Right atrium auricular region (tissue), 2 donors: ENCODE measurements around the gene FPR3. TPM values are rescaled to one million over a fixed set of nuclear protein-coding genes. Genes with fewer than 3 reads are reported as not detected.
A peak's percentile ranks its signal among the peaks of the same experiment; 100 is the strongest.

Source experiments
- DNase-seq: peaks from one replicate; pipeline ENCODE4 v3.0.0-alpha.2; 2019; ENCODE audit warnings: low spot score
- H3K27ac ChIP-seq, 2 donors: fragments of 200-600 bp; sonication (generic); 1 replicate in 1 of 2; 2 replicates in 1 of 2; pipeline ENCODE4 v1.5.1; 2016 to 2019
- H3K27me3 ChIP-seq, 2 donors: fragments of 200-600 bp; sonication (generic); one replicate each; pipeline versions ENCODE4 v1.5.1 to v1.6.0; 2017 to 2019
- H3K36me3 ChIP-seq: fragments of 200-600 bp; sonication (generic); one replicate; pipeline ENCODE4 v1.5.1; 2016
- H3K4me1 ChIP-seq, 2 donors: fragments of 200-600 bp; sonication (generic); one replicate each; pipeline versions ENCODE4 v1.5.1 to v1.6.0; 2017 to 2019
- H3K4me3 ChIP-seq, 2 donors: fragments of 200-600 bp; sonication (generic); 1 replicate in 1 of 2; 2 replicates in 1 of 2; pipeline ENCODE4 v1.5.1; 2017 to 2019; ENCODE audit warnings: mild to moderate bottlenecking in 1 of 2, moderate library complexity in 1 of 2
- H3K9me3 ChIP-seq, 2 donors: fragments of 200-600 bp; sonication (generic); one replicate each; pipeline ENCODE4 v1.5.1; 2019
- CTCF ChIP-seq, 2 donors: fragments of 200-600 bp; sonication (generic); IDR thresholded peaks; one replicate each; pipeline ENCODE4 v1.5.1; 2019; ENCODE audit warnings: antibody characterized with exemption in 2 of 2
- total RNA-seq, 2 donors: library from RNA; depleted of rRNA; stranded (reverse); fragments of >200 nt; gene quantifications; one replicate each; pipeline ENCODE4 v1.1.0, GENCODE V29; 2016

Gene FPR3
- total RNA-seq, 2 donors from 2014 or later = 1.4 to 14.7 TPM

GRCh38 chr19:51811344-51811743 lies 16.4 kb downstream of the FPR3 start:
- peak overlapping the region; percentile 16 to 18 for H3K27ac ChIP-seq
- H3K4me3 ChIP-seq = no peak overlapping the region
- TF ChIP-seq CTCF (IDR thresholded peaks at IDR 0.05) = no peak
- H3K27me3 ChIP-seq = no peaks in the 10 kb centered on the region
- H3K9me3 ChIP-seq = no peaks in the 10 kb centered on the region
- no peaks in the 10 kb centered on the region for H3K36me3 ChIP-seq
- peaks cover 0 to 26% of the 10 kb centered on the region in 2 donors for H3K4me1 ChIP-seq
- no peak for DNase-seq

GRCh38 chr19:51815043-51815442 lies 20.1 kb downstream of the FPR3 start:
- H3K27me3 ChIP-seq = no peaks in the 10 kb centered on the region
- H3K4me3 ChIP-seq = no peak overlapping the region
- no peak for TF ChIP-seq CTCF (IDR thresholded peaks at IDR 0.05)
- no peak for DNase-seq
- no peak overlapping the region for H3K27ac ChIP-seq
- no peaks in the 10 kb centered on the region for H3K36me3 ChIP-seq
- peaks cover 0 to 10% of the 10 kb centered on the region in 2 donors for H3K4me1 ChIP-seq
- no peaks in the 10 kb centered on the region for H3K9me3 ChIP-seq

GRCh38 chr19:51816711-51817110 lies 21.8 kb downstream of the FPR3 start:
- no peaks in the 10 kb centered on the region for H3K9me3 ChIP-seq
- H3K36me3 ChIP-seq = no peaks in the 10 kb centered on the region
- H3K27me3 ChIP-seq = no peaks in the 10 kb centered on the region
- no peak for TF ChIP-seq CTCF (IDR thresholded peaks at IDR 0.05)
- H3K27ac ChIP-seq = no peak overlapping the region
- DNase-seq = no peak
- no peak overlapping the region for H3K4me3 ChIP-seq
- H3K4me1 ChIP-seq = peaks cover 0 to 6% of the 10 kb centered on the region in 2 donors

GRCh38 chr19:51820011-51820410 lies 25.1 kb downstream of the FPR3 start:
- Histone ChIP-seq H3K4me1 (peaks cover 0 to 6% of the 10 kb centered on the region in 2 donors), H3K27me3 (no peaks in the 10 kb centered on the region), H3K27ac (no peak overlapping the region), H3K9me3 (no peaks in the 10 kb centered on the region), H3K4me3 (no peak overlapping the region), H3K36me3 (no peaks in the 10 kb centered on the region)
- DNase-seq = no peak
- no peak for TF ChIP-seq CTCF (IDR thresholded peaks at IDR 0.05)

GRCh38 chr19:51820831-51821446 lies 26.0 kb downstream of the FPR3 start:
- Histone ChIP-seq H3K27me3 (no peaks in the 10 kb centered on the region), H3K36me3 (no peaks in the 10 kb centered on the region), H3K4me3 (no peak overlapping the region), H3K9me3 (no peaks in the 10 kb centered on the region), H3K4me1 (peaks cover 0 to 6% of the 10 kb centered on the region in 2 donors), H3K27ac (no peak overlapping the region)
- no peak for DNase-seq
- TF ChIP-seq CTCF (IDR thresholded peaks at IDR 0.05) = no peak

GRCh38 chr19:51821456-51821855 lies 26.5 kb downstream of the FPR3 start:
- no peak for DNase-seq
- Histone ChIP-seq H3K27ac (no peak overlapping the region), H3K4me1 (peaks cover 0 to 6% of the 10 kb centered on the region in 2 donors)

More at GRCh38 chr19:51821456-51821855, 26.5 kb downstream of the FPR3 start:
- H3K27me3 ChIP-seq = no peaks in the 10 kb centered on the region
- no peaks in the 10 kb centered on the region for H3K36me3 ChIP-seq
- no peak for TF ChIP-seq CTCF (IDR thresholded peaks at IDR 0.05)
- no peaks in the 10 kb centered on the region for H3K9me3 ChIP-seq
- H3K4me3 ChIP-seq = no peak overlapping the region
